ENCODE measurements around the gene FASTKD2. TPM values are rescaled to one million over a fixed set of nuclear protein-coding genes. Genes with fewer than 3 reads are reported as not detected.
A peak's percentile ranks its signal among the peaks of the same experiment; 100 is the strongest.

FASTKD2 gene
- total RNA-seq, 4 donors from 2014 or later: 39.2 to 67.0 (median 46.2) TPM

GRCh38 chr2:206739271-206739670 lies 26.1 kb upstream of the FASTKD2 start:
- DNase-seq: no peak
- 57 to 64% methylated on average over 2 of the region's 2 CpGs for WGBS, 2 donors
- Histone ChIP-seq H3K4me3 (replicated peaks in 1 of 3) (no peak overlapping the region), H3K27ac (no peak overlapping the region), H3K4me1 (no peaks in the 10 kb centered on the region), H3K27me3 (no peaks in the 10 kb centered on the region), H3K9me3 (no peaks in the 10 kb centered on the region), H3K36me3 (no peaks in the 10 kb centered on the region)
- TF ChIP-seq POLR2A (IDR thresholded peaks at IDR 0.05) (no peak), CTCF (IDR thresholded peaks at IDR 0.05) (no peak)
- intact Hi-C loops (cut with DNase I): no loop called here

DNA sequence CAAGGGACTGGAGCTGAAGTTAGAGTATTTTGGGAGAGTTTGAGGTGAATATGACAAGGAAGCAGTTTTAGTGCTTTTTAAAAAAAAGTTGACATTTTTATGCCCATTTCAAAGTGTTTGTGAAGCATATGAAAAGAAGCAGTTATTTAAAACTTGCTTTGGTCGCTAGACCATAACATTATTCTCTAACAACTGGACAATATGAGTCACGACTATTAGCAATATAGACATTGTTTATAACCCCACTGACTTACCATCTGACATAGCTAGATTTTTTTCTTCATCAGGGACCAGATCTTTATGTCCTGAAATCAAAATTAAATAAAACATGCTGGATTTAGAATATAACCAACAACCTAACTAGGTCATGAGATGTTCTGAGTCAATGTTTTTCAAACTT lies 24.6 kb upstream of the FASTKD2 start:
- no peaks in the 10 kb centered on the region for H3K4me1 ChIP-seq
- WGBS, 2 donors: 41 to 53% methylated on average over 2 of the region's 2 CpGs
- no peaks in the 10 kb centered on the region for H3K36me3 ChIP-seq
- H3K27ac ChIP-seq: no peak overlapping the region
- intact Hi-C loops (cut with DNase I): no loop called here
- H3K9me3 ChIP-seq: no peaks in the 10 kb centered on the region
- TF ChIP-seq POLR2A (IDR thresholded peaks at IDR 0.05): no peak
- no peak for TF ChIP-seq CTCF (IDR thresholded peaks at IDR 0.05)
- no peaks in the 10 kb centered on the region for H3K27me3 ChIP-seq
- no peak overlapping the region for H3K4me3 ChIP-seq (replicated peaks in 1 of 3)
- DNase-seq: no peak

- WGBS, 2 donors: 61 to 63% methylated on average over 1 of the region's 1 CpG
- DNase-seq: no peak
- H3K9me3 ChIP-seq: no peaks in the 10 kb centered on the region
- no peaks in the 10 kb centered on the region for H3K27me3 ChIP-seq
- intact Hi-C loops (cut with DNase I): no loop called here
- no peaks in the 10 kb centered on the region for H3K36me3 ChIP-seq
- no peak overlapping the region for H3K27ac ChIP-seq
- no peak for TF ChIP-seq POLR2A (IDR thresholded peaks at IDR 0.05)
- TF ChIP-seq CTCF (IDR thresholded peaks at IDR 0.05): no peak
- H3K4me3 ChIP-seq (replicated peaks in 1 of 3): no peak overlapping the region
- no peaks in the 10 kb centered on the region for H3K4me1 ChIP-seq
Observed at GRCh38 chr2:206756816-206757215, 8.6 kb upstream of the FASTKD2 start.

GRCh38 chr2:206764673-206765241 lies 649 bp upstream of the FASTKD2 start:
- TF ChIP-seq POLR2A (IDR thresholded peaks at IDR 0.05): no peak
- TF ChIP-seq CTCF (IDR thresholded peaks at IDR 0.05): no peak
- peak overlapping the region; percentile 42 to 68 (median 68) for H3K4me3 ChIP-seq (replicated peaks in 1 of 3)
- 8 to 12% methylated on average over 13 to 18 of the region's 18 CpGs for WGBS, 2 donors

DNA sequence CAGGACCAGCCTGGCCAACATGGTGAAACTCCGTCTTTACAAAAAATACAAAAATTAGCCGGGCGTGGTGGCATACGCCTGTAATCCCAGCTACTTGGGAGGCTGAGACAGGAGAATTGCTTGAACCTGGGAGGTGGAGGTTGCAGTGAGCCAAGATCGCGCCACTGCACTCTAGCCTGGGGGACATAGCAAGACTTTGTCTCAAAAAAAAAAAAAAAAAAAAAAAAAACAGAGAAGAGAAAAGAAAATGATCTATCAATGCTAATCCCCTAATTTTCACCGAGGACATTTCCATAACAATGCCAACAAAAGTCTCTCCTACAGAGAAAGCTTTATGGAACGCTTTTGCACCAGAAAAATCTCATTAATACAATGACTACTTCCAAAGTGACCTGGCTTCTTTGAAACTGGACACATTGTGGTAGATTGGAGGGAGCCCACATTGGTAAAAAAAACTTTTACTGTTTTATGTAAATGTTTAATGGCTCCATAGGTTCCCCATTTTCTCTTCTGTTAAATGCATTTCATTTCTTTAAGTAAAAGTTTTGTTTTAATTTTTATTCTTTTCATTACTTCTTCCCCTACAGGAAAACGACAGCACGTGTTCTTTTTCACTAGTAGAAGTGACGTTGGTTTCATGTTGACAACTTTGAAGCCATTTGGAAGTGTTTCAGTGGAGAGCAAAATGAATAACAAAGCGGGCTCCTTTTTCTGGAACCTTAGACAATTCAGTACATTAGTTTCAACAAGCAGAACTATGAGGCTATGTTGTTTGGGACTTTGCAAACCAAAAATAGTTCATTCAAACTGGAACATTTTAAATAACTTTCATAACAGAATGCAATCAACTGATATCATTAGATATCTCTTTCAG lies 888 bp downstream of the FASTKD2 start:
- Histone ChIP-seq H3K27ac (peak overlapping the region in 2 of 3 donors; percentile 89), H3K4me1 (peaks cover 9 to 10% of the 10 kb centered on the region in 2 donors), H3K9me3 (no peaks in the 10 kb centered on the region), H3K4me3 (replicated peaks in 1 of 3) (peak overlapping the region; percentile 42 to 68 (median 68)), H3K36me3 (peaks cover 4 to 7% of the 10 kb centered on the region in 2 donors), H3K27me3 (no peaks in the 10 kb centered on the region)
- TF ChIP-seq CTCF (IDR thresholded peaks at IDR 0.05) (no peak), POLR2A (IDR thresholded peaks at IDR 0.05) (no peak)
- WGBS, 2 donors: 40 to 43% methylated on average over 12 of the region's 12 CpGs
- intact Hi-C loops (cut with DNase I): no loop called here
- no peak for DNase-seq

More at GRCh38 chr2:206764673-206765241, 649 bp upstream of the FASTKD2 start:
- DNase-seq: peak in 1 of 2 donors; percentile 6
- Histone ChIP-seq H3K36me3 (peaks cover 0 to 7% of the 10 kb centered on the region in 2 donors), H3K27me3 (no peaks in the 10 kb centered on the region), H3K4me1 (peaks cover 9 to 10% of the 10 kb centered on the region in 2 donors), H3K9me3 (no peaks in the 10 kb centered on the region), H3K27ac (peak overlapping the region; percentile 57 to 89 (median 89))
- intact Hi-C loops (cut with DNase I): no loop called here
